Breast epithelium (tissue), 3 donors: ENCODE results near the gene CLSTN1.

ENCODE experiments used
- CTCF ChIP-seq, 3 donors: fragments of 450-650 bp; IDR thresholded peaks; one replicate each; pipeline ENCODE4 v1.5.1; 2016 to 2017; ENCODE audit warnings: antibody characterized with exemption in 3 of 3, mild to moderate bottlenecking in 3 of 3, moderate library complexity in 3 of 3
- POLR2A ChIP-seq: fragments of 450-650 bp; IDR thresholded peaks from one replicate; pipeline ENCODE4 v1.6.1; 2016; ENCODE audit warnings: antibody characterized with exemption, mild to moderate bottlenecking, moderate library complexity
- POLR2AphosphoS5 ChIP-seq, 3 donors: sonication (generic); formaldehyde crosslinking; IDR thresholded peaks; one replicate each; pipeline ENCODE4 v1.6.1; 2017; ENCODE audit warnings: antibody characterized with exemption in 3 of 3

GRCh38 chr1:9700340-9700739, 123.4 kb downstream of the CLSTN1 start:
- TF ChIP-seq POLR2A (no peak), CTCF (IDR thresholded peaks at IDR 0.05) (no peak), POLR2AphosphoS5 (IDR thresholded peaks at IDR 0.05) (no peak)
